ENCODE data around the gene CCR6.

GRCh38 chr6:167078745-167079144 lies 44.2 kb upstream of the CCR6 start:
- TF ChIP-seq ZBTB20 (CRISPR knock-in tag; IDR thresholded peaks at IDR 0.05; ENCODE audit: borderline replicate concordance, low read depth) (no peak), PRDM15 (CRISPR knock-in tag; IDR thresholded peaks at IDR 0.05) (no peak), ZBTB1 (CRISPR knock-in tag; IDR thresholded peaks at IDR 0.05; ENCODE audit: borderline replicate concordance) (no peak), NFE2L2 (IDR thresholded peaks at IDR 0.05; ENCODE audit: low read length) (no peak), ZFP82 (CRISPR knock-in tag; IDR thresholded peaks at IDR 0.05; ENCODE audit: borderline replicate concordance) (no peak), ZC3H13 (CRISPR knock-in tag; IDR thresholded peaks at IDR 0.05) (no peak), CTCF (CRISPR knock-in tag; IDR thresholded peaks at IDR 0.05) (no peak), POLR2A (IDR thresholded peaks at IDR 0.05; ENCODE audit: insufficient read depth in 1 of 2, low read depth in 2 of 2, low read length in 2 of 2) (no peak), AHR (CRISPR knock-in tag; IDR thresholded peaks at IDR 0.05) (no peak), NFYC (CRISPR knock-in tag; IDR thresholded peaks at IDR 0.05) (no peak)

Data from HepG2 (cell line).